ENCODE data around the gene CRACDL.

CRACDL gene

DNA sequence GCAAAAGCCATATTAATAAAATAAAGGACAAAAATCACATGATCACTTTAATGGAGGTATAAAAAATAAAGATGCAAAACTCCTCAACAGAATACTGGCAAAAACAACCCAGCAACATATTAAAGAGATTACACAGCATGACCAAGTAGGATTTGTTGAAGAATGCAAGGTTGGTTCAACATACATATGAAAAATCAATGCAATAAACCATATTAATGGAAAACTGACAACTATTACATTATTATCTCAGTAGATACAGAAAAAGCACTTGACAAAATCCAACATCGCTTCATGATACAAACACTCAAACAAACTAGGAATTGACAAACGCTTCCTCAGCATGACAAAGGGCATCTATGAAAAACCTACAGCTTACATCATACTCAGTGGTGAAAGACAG, 76.7 kb downstream of the CRACDL start:
- no peak for DNase-seq (ENCODE audit: low read depth in 2 of 2)

DNA sequence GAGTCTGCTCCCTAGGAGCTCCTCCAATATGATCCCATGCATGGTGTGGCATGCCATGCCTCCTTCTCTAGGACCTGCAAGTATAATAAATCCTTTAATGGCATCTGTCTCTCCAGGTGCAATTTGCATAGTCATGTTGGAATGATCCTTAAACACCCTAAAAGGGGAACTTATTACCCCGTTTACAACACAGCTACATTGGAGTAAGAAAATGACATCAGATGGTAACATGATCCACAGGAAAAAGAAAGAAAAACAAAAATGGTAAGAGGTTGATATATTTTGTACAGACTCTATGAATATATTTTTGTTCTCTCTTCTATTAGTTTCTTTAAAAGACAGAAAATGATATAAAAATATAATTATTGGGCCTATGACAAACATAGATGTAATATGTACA, 79.0 kb downstream of the CRACDL start:
- DNase-seq (ENCODE audit: low read depth in 2 of 2) = no peak

DNA sequence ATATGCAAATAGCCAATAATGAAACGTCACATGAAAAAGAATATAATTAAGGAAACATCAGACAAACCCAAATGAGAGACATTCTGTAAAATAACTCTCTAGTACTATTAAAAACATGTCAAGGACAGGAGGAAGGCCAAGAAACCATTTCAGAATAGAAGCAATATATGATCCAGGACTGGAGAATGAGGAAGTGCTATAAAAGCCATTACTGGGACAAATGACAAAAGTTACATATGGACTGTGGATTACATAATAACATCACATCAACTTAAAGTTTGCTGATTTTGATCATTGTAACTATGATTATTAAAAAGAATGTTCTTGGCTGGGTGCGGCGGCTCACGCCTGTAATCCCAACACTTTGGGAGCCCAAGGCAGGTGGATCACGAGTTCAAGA, 81.3 kb downstream of the CRACDL start:
- no peak for DNase-seq (ENCODE audit: low read depth in 2 of 2)

DNA sequence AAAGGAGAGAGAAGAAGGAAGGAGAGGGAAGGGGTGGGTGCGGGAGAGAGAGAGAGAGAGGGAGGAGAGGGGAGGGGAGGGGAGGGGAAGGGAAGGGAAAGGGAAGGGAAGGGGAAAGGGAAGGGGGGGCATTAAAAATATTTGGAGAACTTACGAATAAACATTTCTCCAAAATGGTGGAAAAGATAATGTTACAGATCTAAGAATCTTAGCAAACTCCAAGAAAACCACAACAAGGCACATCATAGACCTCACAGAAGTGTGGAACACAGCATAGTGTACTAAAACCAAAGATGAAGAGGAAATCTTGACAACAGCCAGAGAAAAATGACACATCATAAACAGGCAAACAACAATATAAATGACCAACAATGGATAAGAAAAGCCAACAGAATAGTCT, 83.1 kb downstream of the CRACDL start:
- no peak for DNase-seq (ENCODE audit: low read depth in 2 of 2)

DNA sequence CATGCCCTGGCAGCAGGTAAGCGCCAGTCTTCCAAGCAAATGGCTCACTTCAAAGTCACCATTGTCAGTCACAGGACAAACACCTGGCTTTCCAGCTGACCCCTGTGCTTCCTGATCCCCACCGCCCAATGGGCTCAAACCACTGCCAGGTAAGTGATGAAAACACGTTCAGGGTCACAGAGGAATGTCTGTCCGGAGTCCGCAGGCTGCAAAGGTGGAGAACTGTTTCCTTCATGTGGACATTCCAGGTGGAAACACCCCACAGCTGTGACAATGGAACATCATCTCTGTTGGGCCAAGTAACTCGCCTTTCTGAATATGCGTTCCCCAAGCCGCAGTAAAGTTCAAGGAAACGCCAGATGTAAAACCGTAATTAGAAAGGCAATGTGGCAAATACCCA, 86.0 kb downstream of the CRACDL start:
- no peak for DNase-seq (ENCODE audit: low read depth in 2 of 2)

DNA sequence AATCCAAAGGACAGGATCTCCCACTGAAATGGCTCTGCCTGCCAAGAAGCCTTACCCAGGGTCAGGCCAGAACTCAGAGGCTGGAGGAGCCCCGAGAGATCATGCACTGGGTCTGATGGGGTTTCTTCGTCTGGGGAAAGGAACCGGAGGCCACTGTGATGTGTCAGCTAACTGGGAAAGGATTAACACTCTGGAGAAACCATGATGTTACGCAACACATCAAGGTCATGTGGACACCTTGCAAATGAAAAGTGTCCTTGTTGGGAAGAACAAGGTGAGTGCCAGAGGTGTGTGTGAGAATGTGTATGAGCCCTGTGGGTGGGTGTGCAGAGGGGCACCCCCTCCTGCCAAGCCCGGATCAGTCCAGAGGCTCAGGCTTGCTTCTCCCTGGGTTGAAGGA, 86.9 kb downstream of the CRACDL start:
- DNase-seq (ENCODE audit: low read depth in 2 of 2) = no peak

DNA sequence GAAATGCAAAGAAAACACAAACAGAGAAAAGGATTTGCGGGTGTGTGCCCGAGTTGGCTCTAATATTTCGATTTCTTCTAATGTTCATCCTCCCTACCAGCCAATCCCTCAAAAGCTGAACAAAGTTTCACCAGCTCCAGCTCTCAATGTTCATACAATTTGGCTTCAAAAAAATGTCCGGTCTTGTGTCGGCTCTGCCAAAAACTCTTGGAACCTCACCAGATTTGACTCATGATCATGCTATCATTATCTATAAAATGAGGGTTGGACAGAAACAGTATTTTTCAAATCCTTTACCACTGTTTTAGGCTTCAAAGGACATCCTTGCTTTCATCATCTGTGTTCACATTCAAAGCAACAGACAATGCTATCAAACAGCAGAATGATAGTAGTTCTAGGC, 88.2 kb downstream of the CRACDL start:
- DNase-seq (ENCODE audit: low read depth in 2 of 2) = no peak

DNA sequence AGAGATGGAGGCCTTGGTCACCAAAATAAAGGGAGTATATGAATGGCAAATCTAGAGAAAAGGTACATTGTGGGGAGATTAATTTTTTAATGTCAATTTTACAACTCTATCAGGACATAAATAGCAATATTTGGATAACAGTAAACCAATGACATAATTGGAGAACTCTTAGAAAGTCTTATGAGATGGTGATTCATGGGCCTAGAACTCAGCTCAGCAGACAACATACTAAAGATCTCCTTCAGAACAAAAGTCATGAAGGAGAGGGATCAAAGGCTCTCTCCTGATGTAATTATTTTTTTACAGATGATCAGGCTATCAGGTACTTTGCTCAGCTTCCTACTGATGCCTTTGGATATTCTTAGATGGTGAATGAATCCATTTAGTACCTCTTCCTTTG, 90.0 kb downstream of the CRACDL start:
- no peak for DNase-seq (ENCODE audit: low read depth in 2 of 2)

DNA sequence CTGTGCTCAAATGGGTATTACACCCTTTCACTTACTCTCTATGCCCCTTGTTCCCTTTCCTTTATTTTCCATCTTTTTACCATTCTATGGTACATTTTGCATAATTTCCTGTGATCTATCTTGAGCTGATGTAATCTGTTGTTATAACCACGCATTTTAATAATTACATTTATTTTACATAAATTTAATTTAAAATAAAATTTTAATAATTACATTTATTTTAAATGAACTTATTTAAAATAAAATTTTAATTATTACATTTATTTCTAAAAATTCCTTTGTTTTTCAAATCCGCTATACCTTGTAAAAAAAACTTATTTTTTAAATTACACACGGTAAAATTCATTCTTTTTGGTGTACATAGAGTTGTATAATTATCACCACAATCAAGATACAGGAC, 93.9 kb downstream of the CRACDL start:
- no peak for DNase-seq (ENCODE audit: low read depth in 2 of 2)

DNA sequence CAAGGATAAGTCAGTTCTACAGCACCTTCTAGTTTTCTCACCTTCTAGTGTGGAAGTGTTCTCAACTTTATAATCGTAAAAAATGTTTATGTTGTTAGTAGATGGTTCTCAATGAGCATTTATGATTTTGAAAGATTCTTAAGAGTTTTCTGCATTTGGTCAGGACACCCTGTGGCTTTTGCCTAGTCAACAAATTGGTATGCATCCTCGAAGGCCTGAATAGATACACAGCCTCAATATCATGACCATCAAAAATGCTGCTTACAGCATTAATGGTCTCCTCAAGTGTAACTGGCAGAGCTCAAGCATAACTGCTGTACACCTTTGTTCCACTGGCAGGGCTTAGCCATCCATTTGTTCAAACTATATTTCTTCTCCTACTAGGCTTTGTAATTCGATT, 96.7 kb downstream of the CRACDL start:
- no peak for DNase-seq (ENCODE audit: low read depth in 2 of 2)

DNA sequence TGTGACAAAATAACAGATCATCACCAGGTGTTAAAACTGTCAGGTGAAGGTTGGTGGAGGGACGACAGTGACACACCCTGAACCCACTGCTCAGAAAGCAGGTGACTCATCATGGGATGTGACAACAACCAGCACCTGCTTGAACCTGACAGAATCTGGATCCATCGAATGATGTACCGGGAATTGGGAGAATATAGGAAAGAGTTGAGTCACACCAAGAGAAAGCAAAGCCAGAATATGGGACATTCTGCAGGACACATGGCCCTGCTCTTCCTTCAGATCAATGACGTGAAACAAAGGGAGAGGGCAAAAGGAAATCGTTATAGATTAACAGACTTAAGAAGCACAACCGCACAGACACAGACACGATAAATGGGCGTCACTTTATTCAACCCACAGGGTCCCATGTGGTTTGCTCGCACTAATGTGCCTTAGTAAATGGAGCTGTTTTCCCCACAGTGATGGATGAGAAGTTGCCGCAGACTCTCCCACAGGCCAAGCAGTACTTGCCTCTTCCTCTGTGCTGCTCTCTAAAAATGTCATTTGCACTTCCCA, 100.1 kb downstream of the CRACDL start:
- DNase-seq (ENCODE audit: low read depth in 2 of 2) = no peak

DNA sequence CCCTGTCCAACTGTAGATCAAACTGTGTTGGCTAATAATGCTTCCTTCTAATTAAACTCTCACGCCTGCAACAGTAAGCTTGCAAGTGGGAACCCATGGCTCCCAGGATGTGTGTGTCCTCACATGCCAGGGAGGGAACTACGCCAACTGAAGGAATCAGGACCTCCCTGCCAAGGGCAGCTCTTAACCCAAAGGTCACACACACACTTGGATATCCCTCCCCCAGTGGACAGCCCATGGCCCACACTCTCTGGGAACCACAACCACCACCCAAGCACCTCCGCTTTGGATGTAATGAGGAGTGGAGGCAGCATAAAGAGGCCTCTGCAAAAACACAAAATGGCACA, 102.1 kb downstream of the CRACDL start:
- no peak for DNase-seq (ENCODE audit: low read depth in 2 of 2)

DNA sequence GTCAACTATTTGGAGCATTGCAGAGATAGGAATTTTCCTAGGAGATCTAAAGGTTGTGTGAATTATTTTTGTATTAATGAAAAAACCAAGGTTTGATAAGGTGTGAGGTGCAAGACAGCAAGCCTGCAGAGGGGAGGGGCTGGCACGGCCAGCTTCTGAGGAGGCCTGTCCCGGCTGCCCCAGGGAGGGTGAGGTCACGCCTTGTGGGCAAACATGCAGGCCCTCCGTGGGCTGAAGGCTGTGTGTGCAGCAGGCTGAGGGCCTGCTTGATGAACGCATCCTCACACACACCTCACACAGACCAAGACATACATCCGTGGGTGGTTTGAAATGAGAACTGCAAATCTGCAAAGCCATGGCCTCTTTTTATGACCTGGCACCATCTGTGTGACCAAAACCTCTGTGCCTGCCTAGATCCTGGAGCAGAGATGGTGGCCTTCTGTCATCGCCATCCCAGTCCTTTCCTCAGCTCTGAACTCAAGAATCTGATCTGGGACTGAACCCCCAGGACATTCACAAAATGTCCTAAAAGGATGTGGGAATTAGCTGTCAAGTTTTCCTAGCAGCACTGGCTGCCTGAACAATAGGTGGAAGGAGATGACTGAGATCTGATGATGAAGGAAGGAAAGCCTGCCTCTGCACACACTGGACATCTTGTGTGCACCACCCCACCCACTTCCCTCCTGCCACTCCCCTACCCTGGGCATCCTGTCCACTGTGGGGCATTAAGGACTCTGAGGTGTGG, 102.7 kb downstream of the CRACDL start:
- DNase-seq (ENCODE audit: low read depth in 2 of 2) = no peak

DNA sequence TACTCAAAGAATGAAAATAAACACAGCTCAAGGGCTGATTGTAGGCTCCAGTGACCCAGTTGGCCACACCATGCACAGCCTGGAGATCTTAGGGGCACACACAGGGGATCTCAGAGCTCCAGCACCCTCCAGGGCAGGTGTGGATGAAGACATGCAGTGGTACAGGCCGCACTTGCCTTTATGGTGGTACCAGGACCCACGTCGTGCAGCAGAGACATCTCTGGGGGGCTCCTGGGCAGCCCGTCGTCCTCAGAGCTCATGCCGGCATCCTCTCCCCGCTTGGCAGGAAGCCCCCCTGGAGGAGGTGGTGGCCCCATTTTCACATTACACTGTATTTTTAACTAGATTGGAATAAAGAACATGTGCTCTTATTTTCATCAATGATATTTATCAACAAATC, 103.9 kb downstream of the CRACDL start:
- DNase-seq (ENCODE audit: low read depth in 2 of 2) = no peak

DNA sequence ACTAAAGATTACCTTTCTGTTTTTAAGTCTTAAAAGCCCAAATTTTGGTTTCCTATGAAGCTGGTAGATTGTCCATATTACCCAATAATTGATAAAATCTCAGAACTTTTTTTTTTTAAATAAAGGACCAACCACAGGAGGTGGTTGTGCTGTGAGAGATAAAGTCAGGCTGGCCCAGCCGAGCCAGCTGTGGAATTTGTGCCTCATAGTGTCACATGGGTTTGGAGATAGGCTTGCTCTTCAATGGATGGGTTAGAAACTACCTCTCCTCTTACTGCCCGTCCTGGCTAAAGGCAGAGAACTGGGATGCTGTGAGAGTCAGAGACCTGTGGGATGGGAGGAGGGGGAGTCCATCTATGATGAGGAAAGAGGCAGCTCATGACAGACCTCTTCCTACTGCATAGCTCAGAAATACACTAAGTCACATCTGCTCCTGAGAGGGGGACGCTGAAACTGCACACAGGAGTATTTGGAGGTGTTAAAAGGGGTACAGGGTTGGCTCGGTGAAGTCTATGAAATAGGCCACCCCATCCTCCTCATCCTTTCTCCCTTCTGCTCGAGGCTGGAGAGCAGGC, 105.4 kb downstream of the CRACDL start:
- DNase-seq (ENCODE audit: low read depth in 2 of 2) = no peak

DNA sequence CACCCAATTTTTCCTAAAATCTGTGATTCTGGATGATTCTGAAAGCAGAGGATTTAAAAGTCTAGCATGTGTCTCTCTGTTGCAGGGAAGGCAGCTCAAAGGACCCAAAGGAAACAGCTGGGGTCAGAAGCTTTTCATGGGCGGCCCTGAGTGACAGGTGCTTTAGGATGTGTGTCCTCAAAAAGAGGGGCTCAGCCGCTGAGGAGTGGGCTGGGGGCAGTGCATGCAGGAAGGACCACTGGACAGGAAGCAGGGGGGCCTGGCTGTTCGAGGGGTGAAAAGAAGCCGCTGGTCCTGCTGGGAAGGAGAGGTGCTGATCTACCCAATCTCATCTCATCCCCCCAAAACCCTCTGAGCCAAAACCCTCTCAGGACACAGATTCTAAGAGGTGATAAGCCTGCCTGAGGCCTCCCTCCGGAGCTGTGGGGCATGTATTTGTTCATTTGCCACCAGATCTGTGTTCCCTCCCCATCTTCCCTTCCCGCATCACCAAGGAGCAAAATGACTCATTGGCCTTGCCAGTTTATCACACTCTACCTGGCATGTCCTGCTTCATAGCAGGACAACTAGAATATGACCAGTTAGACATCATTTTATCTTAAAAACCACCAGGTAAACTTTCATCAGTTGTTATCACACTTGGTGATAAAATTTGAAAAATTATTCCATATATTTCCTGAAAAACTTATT, 106.3 kb downstream of the CRACDL start:
- no peak for DNase-seq (ENCODE audit: low read depth in 2 of 2)

DNA sequence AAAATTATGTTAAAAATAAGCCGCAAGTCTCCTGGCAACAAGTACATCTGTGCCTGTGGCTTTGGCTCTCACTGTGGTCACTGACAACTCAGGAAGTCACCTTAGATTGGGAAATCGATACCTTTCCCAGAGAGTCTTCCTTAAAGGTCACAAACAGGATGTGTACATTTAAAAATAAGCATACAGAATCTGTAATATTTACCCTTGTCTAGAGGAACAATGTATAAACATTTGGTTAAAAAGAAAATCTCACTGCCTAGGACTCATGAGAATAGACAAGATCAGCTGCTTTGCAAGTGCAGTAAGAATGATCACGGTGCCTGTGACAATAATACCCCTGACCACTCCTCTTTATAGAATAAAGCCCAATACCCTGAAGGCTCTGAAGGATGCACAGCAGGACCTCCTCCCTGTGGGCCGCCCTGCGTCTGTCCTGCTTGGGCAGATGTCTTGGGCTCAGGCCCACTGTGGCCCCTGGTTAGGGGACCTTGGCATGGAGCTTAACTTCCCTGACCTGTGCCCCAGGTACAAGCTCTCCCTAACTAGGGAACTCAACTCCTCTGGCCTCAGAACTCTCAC, 107.1 kb downstream of the CRACDL start:
- no peak for DNase-seq (ENCODE audit: low read depth in 2 of 2)

DNA sequence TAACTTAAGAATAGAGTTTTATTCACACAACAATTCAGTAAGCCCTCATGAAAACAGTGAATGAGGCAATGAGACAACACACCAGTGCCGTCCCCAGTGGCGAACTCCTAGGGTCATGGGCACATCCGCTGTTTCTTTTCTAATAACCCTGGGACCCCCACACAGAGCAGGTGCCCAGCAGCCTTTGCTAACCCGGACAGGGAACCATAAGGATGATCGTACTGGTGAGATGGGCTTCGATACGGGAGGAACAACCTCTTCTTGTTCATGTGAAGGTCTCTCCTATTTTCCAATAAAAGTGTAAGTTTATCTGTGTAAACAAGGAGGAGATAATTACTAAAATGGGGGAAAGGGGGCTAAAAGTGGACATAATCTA, 107.7 kb downstream of the CRACDL start:
- no peak for DNase-seq (ENCODE audit: low read depth in 2 of 2)

DNA sequence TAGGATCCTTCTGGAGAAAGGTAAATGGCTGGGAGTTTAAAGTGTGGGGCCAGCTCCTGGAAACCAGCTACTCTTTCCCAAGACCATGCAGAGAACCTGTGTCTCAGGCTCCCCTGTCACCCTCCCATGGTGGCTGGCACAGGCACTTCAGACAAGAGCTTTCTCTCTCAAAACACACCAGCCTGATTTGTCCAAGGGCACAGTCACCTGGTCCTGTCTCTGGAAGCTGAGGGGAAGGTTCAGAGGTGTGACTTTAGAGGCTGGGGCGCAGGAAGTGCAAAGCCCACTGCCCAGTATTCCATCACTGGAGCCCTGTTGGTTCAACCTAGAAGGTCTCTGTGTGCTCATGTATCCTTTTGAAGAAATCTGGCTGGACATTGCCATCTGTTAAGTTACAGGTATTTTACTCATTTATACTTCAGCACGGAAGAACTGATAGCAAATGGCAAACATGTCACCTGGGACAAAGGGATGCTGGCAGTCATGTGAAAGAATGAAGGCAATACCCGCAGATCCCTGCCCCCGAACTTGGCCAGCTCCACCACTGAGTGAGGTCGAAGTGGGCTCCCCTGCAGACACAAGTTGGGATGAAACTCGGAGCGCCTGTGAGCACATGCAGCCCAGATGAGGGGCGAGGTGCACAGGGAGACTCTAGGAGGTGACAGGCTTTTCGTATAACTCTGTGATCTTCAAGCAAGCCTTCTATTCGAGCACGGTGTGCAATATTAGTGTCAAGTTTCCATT, 108.2 kb downstream of the CRACDL start:
- no peak for DNase-seq (ENCODE audit: low read depth in 2 of 2)

DNA sequence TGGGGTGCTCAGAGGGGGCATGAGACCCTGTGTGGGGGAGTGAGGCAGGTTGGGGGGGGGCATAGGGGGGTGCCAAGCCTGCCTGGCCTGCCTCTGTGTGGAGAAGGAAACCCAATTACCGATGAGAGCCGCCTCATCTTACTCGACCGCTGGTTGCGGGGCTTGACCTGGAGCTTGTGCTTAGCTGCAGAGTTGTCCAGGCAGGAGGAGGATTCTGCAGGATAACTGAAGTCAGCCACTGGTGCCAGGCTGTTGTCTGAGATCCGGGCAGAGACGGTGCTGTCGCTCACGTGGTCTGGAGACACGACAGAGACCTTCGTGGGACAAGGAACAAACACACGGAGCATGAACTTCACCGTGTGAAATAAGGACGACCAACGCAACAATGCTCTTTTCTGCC, 109.2 kb downstream of the CRACDL start:
- no peak for DNase-seq (ENCODE audit: low read depth in 2 of 2)

DNA sequence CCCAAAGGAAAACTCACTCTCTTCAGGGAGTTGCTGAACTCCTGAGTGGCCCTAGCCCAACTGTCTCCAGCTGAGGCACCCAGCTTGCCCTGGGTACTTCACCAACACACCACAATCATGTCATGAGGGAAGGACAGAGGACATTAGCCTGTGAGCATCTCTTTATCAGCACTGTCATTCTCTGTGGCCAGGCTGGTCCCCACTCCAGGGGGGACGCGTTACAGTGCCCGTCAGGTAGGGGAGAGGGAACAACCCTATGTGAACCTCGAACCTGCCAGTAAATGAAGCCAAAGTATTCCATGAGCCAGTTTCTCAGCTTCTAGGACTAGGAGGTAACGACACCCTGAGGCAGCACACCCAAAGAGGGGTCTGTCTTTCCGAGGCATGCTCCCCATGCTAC, 110.2 kb downstream of the CRACDL start:
- DNase-seq (ENCODE audit: low read depth in 2 of 2) = no peak

DNA sequence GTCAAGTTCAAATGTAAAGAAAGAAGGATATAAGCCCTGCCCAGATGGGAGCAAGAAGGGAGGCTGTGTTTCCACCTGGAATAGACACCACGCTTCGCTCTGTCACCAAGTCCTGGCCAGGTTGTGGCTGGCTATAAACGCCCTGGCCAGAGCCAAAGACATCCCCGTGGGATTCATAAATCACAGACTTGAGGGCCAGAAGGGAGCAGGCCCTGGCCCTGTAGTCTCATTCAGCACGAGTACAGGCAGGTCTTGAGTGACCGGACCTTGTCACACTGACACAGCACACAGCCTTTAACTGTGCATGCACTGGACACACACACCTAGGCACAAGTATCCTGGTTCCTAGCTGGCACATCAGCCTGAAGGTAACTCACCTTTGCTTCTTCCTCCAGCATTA, 110.6 kb downstream of the CRACDL start:
- no peak for DNase-seq (ENCODE audit: low read depth in 2 of 2)
